ENCODE results near the gene AGBL1.

The AGBL1 gene

GRCh38 chr15:86235667-86236066 is 156.0 kb downstream of the AGBL1 start:
- TF ChIP-seq CTCF (IDR thresholded peaks at IDR 0.05; ENCODE audit: borderline replicate concordance, insufficient read depth, low read depth, low read length), result no peak

GRCh38 chr15:86236356-86237110 is 156.9 kb downstream of the AGBL1 start:
- no peak overlapping the region for H3K4me3 ChIP-seq (ENCODE audit: low read depth, low read length)
- no peak for TF ChIP-seq CTCF (IDR thresholded peaks at IDR 0.05; ENCODE audit: borderline replicate concordance, insufficient read depth, low read depth, low read length)

More at GRCh38 chr15:86235667-86236066, 156.0 kb downstream of the AGBL1 start:
- H3K4me3 ChIP-seq (ENCODE audit: low read depth, low read length), result no peak overlapping the region

GRCh38 chr15:86237111-86237500 is 157.4 kb downstream of the AGBL1 start:
- no peak for TF ChIP-seq CTCF (IDR thresholded peaks at IDR 0.05; ENCODE audit: borderline replicate concordance, insufficient read depth, low read depth, low read length)
- H3K4me3 ChIP-seq (ENCODE audit: low read depth, low read length), result no peak overlapping the region

GRCh38 chr15:86247249-86247955 is 167.7 kb downstream of the AGBL1 start:
- no peak for TF ChIP-seq CTCF (IDR thresholded peaks at IDR 0.05; ENCODE audit: borderline replicate concordance, insufficient read depth, low read depth, low read length)
- H3K4me3 ChIP-seq (ENCODE audit: low read depth, low read length), result no peak overlapping the region

GRCh38 chr15:86255247-86255646 is 175.6 kb downstream of the AGBL1 start:
- TF ChIP-seq CTCF (IDR thresholded peaks at IDR 0.05; ENCODE audit: borderline replicate concordance, insufficient read depth, low read depth, low read length), result no peak
- H3K4me3 ChIP-seq (ENCODE audit: low read depth, low read length), result no peak overlapping the region

- no peak for TF ChIP-seq CTCF (IDR thresholded peaks at IDR 0.05; ENCODE audit: borderline replicate concordance, insufficient read depth, low read depth, low read length)
- no peak overlapping the region for H3K4me3 ChIP-seq (ENCODE audit: low read depth, low read length)
These were observed 177.0 kb downstream of the AGBL1 start for GRCh38 chr15:86256628-86257027.

- H3K4me3 ChIP-seq (ENCODE audit: low read depth, low read length), result no peak overlapping the region
- no peak for TF ChIP-seq CTCF (IDR thresholded peaks at IDR 0.05; ENCODE audit: borderline replicate concordance, insufficient read depth, low read depth, low read length)
These were observed 179.9 kb downstream of the AGBL1 start for GRCh38 chr15:86259589-86259988.

All from GM12875 (cell line).